ENCODE measurements around the gene KLHL29.

KLHL29 gene

DNA sequence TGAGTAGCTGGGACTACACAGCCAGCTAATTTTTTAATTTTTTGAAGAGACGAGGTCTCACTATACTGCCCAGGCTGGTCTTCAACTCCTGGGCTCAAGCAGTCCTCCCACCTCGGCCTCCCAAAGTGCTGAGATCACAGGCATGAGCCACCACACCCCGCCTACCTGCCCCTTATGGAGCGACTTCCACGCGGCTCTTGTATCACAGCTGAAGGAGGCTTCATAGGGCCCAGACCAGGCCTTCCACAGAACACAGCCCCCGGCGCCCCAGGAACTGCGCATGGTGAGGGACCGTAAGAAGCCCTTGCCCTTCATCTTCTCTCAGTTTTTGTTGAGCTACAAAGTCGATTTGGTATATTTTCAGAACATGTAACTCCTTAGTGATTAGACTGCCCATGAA lies 220.3 kb downstream of the KLHL29 start:
- TF ChIP-seq POLR2AphosphoS5 (IDR thresholded peaks at IDR 0.05; ENCODE audit: low read depth, low read length) (no peak), TAF1 (IDR thresholded peaks at IDR 0.05; ENCODE audit: borderline replicate concordance, insufficient read depth, low read length) (no peak), SIN3A (IDR thresholded peaks at IDR 0.05; ENCODE audit: borderline replicate concordance, insufficient read depth, low read length) (no peak), FOXP2 (optimal IDR thresholded peaks at IDR 0.05; ENCODE audit: borderline replicate concordance, extremely low read depth, extremely low read length, insufficient read depth) (no peak)
- TF ChIP-seq, protein P1, sequence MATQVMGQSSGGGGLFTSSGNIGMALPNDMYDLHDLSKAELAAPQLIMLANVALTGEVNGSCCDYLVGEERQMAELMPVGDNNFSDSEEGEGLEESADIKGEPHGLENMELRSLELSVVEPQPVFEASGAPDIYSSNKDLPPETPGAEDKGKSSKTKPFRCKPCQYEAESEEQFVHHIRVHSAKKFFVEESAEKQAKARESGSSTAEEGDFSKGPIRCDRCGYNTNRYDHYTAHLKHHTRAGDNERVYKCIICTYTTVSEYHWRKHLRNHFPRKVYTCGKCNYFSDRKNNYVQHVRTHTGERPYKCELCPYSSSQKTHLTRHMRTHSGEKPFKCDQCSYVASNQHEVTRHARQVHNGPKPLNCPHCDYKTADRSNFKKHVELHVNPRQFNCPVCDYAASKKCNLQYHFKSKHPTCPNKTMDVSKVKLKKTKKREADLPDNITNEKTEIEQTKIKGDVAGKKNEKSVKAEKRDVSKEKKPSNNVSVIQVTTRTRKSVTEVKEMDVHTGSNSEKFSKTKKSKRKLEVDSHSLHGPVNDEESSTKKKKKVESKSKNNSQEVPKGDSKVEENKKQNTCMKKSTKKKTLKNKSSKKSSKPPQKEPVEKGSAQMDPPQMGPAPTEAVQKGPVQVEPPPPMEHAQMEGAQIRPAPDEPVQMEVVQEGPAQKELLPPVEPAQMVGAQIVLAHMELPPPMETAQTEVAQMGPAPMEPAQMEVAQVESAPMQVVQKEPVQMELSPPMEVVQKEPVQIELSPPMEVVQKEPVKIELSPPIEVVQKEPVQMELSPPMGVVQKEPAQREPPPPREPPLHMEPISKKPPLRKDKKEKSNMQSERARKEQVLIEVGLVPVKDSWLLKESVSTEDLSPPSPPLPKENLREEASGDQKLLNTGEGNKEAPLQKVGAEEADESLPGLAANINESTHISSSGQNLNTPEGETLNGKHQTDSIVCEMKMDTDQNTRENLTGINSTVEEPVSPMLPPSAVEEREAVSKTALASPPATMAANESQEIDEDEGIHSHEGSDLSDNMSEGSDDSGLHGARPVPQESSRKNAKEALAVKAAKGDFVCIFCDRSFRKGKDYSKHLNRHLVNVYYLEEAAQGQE (IDR thresholded peaks at IDR 0.05; ENCODE audit: insufficient read depth in 1 of 2, low read depth in 2 of 2, low read length in 2 of 2): no peak

DNA sequence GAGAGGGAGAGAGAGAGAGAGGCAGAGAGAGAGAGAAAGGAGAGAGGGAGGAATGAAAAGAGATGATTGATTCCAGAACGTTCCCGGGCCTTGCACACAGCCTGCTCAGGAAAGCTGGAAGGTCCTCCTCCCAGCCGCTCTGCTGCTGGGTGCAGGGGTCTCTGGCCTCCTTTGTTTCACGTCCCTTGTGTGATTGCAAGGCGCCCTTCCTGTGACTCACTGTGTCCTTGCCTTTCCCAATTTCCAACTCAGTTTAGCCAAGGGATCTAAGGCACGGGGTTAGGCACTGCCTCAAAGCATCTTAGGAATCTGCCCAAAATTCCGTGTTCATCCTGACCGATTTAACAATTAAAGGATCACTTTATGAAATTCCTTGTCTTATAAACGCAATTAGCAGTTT lies 221.2 kb downstream of the KLHL29 start:
- TF ChIP-seq TAF1 (IDR thresholded peaks at IDR 0.05; ENCODE audit: borderline replicate concordance, insufficient read depth, low read length): no peak
- no peak for TF ChIP-seq FOXP2 (optimal IDR thresholded peaks at IDR 0.05; ENCODE audit: borderline replicate concordance, extremely low read depth, extremely low read length, insufficient read depth)
- no peak for TF ChIP-seq POLR2AphosphoS5 (IDR thresholded peaks at IDR 0.05; ENCODE audit: low read depth, low read length)
- TF ChIP-seq SIN3A (IDR thresholded peaks at IDR 0.05; ENCODE audit: borderline replicate concordance, insufficient read depth, low read length): no peak
- TF ChIP-seq, protein P1 (IDR thresholded peaks at IDR 0.05; ENCODE audit: insufficient read depth in 1 of 2, low read depth in 2 of 2, low read length in 2 of 2): no peak

DNA sequence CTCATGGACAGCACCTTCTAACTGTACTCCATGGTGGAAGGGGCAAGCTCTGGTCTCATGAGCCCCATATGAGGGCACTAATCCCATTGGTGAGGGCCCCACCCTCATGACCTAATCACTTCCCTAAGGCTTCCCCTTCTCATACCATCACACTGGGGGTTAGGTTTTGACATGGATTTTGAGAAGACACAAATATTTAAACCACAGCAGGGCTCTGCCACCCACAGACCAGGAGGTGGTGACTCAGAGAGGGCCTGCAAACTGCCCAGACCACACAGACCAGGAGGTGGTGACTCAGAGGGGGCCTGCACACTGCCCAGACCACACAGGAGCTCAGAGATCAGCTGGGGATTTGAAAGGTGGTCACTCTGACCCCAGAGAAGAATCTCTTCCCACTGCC lies 222.0 kb downstream of the KLHL29 start:
- no peak for TF ChIP-seq SIN3A (IDR thresholded peaks at IDR 0.05; ENCODE audit: borderline replicate concordance, insufficient read depth, low read length)
- no peak for TF ChIP-seq TAF1 (IDR thresholded peaks at IDR 0.05; ENCODE audit: borderline replicate concordance, insufficient read depth, low read length)
- TF ChIP-seq, protein P1 (IDR thresholded peaks at IDR 0.05; ENCODE audit: insufficient read depth in 1 of 2, low read depth in 2 of 2, low read length in 2 of 2): no peak
- TF ChIP-seq POLR2AphosphoS5 (IDR thresholded peaks at IDR 0.05; ENCODE audit: low read depth, low read length): no peak
- no peak for TF ChIP-seq FOXP2 (optimal IDR thresholded peaks at IDR 0.05; ENCODE audit: borderline replicate concordance, extremely low read depth, extremely low read length, insufficient read depth)

DNA sequence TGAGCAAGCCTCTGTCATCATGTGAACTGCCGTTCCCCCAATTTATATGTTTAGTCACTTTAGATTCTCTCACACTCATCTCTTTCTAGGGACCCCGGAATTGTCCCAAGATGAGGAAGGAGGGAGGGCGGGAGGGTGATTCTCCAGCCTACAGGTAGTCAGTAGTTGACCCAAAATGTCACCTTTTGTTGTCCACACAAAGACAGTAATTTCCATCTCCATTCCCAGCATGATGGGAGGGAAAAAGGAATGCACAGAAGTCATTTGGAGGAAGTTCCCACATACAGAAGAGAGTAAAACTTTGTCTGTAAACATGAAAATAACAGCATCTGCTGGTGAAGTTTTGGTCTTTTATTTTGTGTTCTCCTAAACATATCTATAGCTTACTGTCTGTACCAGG lies 222.9 kb downstream of the KLHL29 start:
- TF ChIP-seq FOXP2 (optimal IDR thresholded peaks at IDR 0.05; ENCODE audit: borderline replicate concordance, extremely low read depth, extremely low read length, insufficient read depth) (no peak), POLR2AphosphoS5 (IDR thresholded peaks at IDR 0.05; ENCODE audit: low read depth, low read length) (no peak), SIN3A (IDR thresholded peaks at IDR 0.05; ENCODE audit: borderline replicate concordance, insufficient read depth, low read length) (no peak), TAF1 (IDR thresholded peaks at IDR 0.05; ENCODE audit: borderline replicate concordance, insufficient read depth, low read length) (no peak)
- TF ChIP-seq, protein P1 (IDR thresholded peaks at IDR 0.05; ENCODE audit: insufficient read depth in 1 of 2, low read depth in 2 of 2, low read length in 2 of 2): no peak

DNA sequence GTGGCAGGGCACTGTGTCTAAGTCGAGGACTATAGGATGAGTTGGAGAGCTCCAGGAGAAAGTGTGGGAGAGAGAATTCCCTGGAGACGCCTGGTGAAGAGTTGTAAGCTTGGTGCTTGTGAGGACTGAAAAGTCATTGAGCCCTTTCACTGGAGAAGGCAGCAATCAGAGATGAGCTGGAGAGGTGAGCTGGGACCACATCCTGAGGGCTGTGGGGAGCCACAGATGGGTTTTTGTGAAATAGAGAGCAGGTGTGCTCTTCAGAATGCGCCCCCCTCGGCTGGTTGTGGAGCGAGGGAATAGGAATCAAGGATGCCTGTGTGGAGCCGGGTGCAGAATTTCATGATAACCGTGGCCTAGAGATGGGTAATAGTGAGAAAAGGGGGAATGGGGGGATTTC lies 224.3 kb downstream of the KLHL29 start:
- TF ChIP-seq, protein P1 (IDR thresholded peaks at IDR 0.05; ENCODE audit: insufficient read depth in 1 of 2, low read depth in 2 of 2, low read length in 2 of 2): no peak
- TF ChIP-seq FOXP2 (optimal IDR thresholded peaks at IDR 0.05; ENCODE audit: borderline replicate concordance, extremely low read depth, extremely low read length, insufficient read depth) (no peak), SIN3A (IDR thresholded peaks at IDR 0.05; ENCODE audit: borderline replicate concordance, insufficient read depth, low read length) (no peak), POLR2AphosphoS5 (IDR thresholded peaks at IDR 0.05; ENCODE audit: low read depth, low read length) (no peak), TAF1 (IDR thresholded peaks at IDR 0.05; ENCODE audit: borderline replicate concordance, insufficient read depth, low read length) (no peak)
